ENCODE measurements around the gene PPP1CC.
"Not testable (repeated sequence)": the region's sequence is repeated elsewhere in the genome, so short reads cannot be mapped to it uniquely, and the experiment has no call there.

PPP1CC gene

DNA sequence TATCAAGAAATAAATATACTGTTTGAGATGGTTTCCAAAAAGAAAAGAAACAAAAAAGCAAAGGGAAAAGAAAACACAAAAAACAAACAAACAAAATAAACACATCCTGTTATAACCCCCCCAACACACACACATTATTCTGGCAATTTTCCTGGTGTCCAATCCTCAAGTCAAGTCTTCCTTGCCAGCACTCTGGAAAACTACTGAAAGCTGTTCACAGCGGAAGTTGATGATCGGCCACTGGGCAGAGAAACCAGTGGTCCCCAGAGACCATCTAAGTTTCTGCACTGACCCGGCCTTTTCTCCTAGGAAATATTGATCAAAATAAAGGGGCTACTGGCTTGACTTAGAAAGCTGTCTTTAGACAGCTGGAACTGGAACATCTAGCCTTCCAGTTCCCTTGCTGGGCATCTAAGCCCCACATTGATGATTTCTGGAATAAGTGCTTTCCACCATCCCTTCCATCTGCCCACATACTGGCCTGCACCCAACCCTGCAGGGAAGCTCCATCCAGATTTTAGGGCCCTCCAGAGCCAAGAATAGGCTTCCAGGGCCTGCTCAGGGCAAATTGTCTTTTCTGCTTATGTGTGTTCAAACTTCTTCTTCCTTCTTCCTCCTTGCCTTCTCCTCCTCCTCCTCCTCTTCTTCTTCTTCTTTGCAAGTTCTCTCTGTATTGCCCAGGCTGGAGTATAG is 11.6 kb upstream of the PPP1CC start:
- no peak for DNase-seq (ENCODE audit: low read depth in 3 of 3)

DNA sequence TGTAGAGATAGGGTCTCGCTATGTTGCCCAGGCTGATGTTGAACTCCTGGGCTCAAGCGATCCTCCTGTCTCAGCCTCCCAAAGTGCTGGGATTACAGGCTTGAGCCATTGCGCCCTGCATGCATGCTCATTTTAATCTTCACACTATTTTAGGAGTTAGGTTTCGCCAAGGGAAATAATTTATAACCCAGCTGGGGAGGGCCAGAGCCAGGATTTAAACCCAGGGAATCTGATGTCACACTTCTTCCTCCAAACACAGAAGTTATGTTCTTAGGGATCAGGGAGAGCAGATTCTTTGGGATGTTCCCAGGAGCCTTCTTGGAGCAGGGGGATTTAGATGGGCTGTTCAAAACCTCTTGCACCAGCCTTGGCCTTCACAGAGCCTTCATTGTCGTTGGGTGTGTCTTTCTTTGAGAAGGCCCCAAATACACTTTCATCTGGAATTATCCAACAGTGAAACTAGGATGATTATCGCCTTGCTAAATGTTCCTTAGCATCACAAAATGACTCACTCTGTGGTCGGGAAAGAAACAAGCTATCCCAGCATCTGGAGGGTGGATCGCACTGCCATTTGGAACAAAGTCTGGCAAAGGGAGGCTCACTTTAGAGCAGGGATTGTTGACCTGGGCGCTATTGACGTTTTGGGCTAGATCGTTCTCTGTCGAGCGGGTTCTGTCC is 8.2 kb upstream of the PPP1CC start:
- DNase-seq (ENCODE audit: low read depth in 3 of 3): no peak

DNA sequence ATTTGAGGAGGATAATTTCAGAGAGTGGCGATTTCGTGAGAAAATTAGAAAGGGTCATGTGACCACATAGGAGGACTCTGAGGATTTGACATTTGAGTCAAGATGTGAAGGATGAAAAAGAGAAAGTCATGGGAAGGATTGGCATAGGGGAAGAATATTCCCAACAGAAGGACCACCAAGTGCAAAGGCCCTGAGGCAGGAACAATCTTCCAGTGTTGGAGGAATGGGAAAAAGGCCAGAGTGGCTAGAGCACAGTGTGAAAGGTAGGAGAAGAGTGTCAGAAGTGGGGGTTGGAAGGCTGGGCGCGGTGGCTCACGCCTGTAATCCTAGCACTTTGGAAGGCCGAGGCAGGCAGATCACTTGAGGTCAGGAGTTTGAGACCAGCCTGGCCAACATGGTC is 3.9 kb upstream of the PPP1CC start:
- no peak for DNase-seq (ENCODE audit: low read depth in 3 of 3)

DNA sequence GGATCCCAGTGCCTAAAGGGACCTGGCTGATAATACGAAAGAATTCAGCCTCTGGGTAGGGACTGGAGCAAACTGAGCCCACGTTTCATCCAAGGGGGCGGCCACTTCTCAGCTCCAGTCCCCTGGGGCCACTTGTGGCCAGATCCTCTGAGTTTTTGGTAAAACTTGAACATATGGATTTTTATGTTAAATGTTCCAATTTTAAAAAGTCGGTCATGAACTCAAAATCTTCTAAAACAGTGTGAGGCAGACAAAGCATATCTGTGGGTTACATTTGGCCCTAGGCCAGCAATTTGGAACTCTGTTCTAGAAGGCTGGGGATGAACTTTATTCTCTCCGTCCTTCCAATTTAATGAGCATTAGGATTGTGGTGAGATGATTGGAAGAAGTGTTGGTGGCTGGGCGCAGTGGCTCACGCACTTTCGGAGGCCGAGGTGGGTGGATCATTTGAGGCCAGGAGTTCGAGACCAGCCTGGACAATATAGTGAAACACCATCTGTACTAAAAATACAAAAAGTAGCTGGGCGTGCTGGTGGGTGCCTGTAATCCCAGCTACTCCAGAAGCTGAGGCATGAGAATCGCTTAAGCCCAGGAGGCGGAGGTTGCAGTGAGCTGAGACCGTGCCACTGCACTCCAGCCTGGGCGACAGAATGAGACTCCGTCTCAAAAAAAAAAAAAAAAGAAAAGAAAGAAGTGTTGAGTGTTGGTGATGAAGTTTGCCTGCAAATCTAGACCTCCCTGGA is 3.0 kb upstream of the PPP1CC start:
- DNase-seq (ENCODE audit: low read depth in 3 of 3): no peak

DNA sequence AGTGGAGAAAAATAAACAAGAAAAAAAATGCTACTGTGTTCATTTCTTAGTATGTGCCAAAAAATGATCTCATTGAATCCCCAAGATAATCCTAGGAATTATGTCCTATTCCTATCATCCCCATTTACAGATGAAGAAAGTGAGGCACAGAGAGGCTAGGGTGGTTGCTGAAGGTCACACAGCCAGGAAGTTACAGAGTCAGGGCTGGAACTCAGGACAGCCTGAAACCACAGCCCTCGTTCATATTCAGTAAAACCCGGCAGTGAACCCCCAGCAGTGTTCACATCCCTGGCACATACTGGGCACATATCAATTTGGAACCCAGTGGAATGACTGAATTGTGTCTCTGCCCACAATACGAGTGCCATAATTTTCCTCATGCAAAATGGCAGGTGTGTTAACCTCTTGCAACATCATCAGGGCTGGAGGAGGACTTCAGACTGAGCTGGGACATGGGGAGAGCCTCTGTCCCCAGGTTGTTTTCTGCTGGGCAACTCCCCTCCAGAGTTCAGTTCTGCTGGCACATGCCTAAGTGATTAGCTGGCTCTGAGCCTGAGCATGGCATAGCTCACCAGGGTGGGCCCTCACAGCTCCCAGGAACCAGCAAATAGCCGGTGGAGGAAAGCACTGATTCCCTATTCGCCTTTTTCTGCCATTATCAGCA is 2.0 kb upstream of the PPP1CC start:
- DNase-seq (ENCODE audit: low read depth in 3 of 3): no peak

DNA sequence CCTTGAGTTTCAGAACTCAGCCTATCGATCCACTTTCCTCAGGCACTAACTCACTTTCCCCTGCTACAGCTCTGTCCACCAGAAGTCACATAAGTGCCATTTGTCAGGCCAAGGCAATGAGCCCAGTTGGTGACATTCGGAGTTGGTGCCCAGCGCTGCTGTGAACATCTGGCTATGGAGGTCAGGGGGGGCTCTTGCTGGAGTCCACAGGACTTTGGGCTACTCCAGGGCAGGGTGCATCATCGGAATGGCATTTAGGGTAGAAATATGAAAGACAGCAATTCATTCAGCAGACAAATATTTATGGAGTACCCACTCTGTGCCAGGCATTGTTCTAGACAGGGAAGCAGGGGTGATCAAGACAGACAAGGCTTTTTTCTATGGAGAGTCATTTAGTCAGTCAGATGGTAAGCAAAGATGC is 1.5 kb upstream of the PPP1CC start:
- no peak for DNase-seq (ENCODE audit: low read depth in 3 of 3)

DNA sequence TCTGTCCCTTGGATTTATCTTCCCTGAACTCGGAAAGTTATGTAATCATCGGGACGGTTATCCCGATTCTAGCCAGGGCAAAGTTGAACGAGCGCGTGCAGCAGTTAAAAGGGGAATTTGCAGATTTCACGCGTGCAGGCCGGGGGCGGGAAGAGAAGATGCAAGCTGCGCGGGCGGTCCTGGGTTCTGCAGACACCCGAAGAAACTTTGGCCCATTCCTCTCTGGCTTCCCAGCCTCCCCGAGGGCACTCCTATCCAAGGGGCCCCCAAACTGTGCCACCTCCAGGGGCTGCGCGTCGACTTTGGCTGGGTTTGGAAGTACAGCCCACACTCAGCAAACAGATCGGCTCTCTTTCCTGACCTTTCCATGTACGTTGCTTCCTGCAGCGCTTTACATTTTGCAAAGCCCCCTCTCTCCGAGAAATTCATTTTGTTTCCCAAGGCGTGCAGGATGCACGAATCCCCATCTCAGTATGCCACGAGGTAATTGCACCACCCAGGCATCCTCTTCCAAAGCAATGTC is 941 bp upstream of the PPP1CC start:
- no peak for DNase-seq (ENCODE audit: low read depth in 3 of 3)

DNA sequence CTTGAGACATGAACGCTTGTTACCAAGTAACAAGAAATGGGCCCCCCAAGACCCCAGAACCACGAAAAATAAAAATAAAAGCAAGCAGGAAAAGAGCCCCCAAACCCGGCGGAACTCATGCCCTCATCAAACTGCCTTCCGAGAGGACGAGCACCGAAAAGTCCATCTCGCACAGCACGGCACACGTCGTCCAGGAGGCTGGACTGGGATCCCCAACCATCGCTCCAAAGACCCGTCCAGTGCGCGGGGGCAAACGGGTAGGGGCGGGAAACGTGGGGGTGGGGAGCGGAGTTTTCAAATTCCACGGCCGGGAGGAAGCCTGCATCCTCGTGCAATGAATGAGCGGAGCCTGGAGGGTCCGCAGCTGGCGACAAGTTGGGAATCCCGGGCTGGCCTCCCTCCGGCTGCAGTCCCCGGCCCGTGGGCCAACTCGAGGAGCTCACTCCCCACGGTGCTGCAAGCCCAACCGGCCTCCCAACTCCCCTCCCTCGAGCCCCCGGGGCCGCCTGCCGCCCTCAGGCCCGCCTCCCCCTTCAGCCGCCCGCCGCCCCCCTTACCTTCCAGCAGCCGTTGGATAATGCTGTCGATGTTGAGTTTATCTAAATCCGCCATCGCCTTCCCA is 484 bp downstream of the PPP1CC start:
- DNase-seq (ENCODE audit: low read depth in 3 of 3): no peak

DNA sequence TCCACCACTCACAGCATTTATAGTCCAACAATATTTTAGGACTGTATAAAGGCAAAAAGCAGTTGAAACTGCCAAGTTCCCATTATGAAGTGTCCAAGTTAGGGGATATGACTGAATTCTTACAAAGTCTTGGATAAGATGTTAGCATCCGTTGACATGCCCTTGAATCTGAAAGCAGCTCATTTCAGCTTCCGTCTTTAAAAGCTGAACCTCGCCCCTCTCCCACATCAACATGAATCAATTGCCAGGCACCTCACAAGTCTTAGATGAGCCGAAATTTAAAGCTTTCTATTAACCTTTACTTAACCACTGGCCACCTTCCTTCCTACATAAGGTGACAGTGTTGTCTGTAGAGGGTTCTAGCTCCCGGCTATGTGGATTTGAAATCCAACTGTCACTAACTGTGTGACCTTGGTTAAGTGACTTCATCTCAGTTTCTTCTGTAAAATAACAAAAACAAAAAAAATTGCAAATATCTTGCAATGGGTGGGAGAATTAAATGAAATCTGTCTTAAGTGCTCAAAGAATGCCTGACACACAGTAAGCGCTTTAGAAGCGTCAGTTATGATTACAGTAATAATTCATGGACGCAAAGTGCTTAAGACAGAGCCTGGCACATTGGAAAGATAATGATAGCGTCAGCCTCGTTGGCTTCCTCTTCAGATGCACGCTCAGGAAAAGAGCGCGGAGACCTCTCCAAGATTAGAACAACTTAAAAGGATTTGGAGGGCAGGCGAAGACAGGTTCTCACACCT is 1.2 kb downstream of the PPP1CC start:
- no peak for DNase-seq (ENCODE audit: low read depth in 3 of 3)

DNA sequence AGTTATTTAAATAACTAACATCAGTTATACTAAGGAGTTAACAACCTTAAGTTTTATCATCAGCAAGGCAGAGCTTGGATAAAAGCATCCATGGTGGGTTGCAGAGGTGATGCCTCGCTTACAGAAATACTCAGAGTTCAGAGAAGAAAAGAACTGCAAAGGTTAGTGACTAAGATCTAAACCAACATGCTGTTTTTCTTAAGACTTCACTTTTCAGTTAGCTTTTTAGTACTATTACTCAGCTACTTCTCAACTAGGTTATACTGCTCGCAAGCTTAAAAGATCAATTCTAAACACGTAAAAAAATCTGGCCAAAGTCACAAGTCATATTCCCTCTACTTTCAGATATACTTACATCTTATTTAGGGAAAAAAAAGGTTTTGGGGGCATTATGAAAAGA is 2.8 kb downstream of the PPP1CC start:
- DNase-seq (ENCODE audit: low read depth in 3 of 3): no peak

DNA sequence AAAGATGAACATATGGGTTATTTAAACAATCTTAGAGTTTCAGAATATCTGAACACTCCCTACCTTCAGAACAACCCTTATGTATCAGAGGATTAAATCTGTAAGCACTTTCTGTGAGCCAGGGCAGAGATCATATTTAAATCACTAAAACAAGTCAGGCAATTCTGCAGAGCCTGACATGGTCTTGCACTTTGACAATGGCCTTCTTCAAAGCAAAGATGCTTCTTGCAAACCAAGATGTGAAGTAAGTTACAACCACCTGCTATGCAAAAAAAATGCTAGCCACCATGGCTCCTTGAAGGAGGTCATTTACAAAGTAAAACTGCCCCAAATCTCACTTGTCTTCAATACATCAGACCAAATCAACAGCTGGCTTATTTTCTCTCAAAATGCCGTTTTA is 3.2 kb downstream of the PPP1CC start:
- no peak for DNase-seq (ENCODE audit: low read depth in 3 of 3)

DNA sequence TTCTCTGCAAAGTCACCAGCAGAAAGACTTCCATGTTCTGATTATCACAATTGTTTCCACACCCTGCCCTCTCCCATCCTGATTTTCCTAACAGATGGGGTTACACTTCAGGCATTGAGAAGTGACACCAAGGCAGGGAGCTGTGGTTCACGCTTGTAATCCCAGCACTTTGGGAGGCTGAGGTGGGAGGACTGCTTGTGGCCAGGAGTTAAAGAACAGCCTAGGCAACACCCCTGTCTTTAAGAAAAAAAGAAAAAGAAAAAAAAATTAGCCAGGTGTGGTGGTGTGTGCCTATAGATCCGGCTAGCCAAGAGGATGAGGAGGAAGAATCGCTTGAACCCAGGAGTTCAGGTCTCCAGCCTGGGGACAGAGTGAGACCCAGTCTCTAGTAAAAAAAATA is 5.2 kb downstream of the PPP1CC start:
- no peak for DNase-seq (ENCODE audit: low read depth in 3 of 3)

DNA sequence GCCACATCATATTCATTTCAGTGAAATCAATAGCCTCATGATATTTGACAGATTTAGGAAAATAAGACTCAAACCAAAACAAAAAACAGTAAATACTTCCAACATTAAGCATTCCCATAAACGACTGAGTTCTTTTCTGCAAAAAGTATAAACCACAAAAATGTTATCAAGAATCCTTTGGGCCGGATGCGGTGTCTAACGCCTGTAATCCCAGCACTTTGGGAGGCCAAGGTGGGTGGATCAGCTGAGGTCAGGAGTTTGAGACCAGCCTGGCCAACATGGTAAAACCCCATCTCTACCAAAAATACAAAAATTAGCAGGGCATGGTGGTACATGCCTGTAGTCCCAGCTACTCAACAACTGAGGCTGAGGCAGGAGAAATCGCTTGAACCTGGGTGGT is 5.7 kb downstream of the PPP1CC start:
- not testable (repeated sequence) for DNase-seq (ENCODE audit: low read depth in 3 of 3)

DNA sequence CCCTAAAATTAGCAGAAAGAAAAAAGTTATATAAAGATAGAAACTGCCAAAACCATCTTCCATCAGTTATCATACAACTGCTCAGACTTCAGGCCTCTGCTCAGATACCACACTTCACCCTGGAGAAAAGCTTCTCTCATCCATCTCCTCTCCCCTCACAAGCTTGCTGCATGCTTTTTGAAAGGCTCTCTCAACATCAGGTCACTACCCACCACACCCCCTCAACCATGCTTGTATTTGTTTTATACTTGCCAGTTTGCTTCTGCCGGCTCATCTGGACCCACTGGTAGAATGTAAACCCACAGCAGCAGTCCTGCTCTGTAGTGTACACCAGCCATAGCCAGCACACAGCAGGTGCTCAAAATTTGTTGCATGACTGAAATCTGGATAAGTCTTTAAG is 8.8 kb downstream of the PPP1CC start:
- no peak for DNase-seq (ENCODE audit: low read depth in 3 of 3)

DNA sequence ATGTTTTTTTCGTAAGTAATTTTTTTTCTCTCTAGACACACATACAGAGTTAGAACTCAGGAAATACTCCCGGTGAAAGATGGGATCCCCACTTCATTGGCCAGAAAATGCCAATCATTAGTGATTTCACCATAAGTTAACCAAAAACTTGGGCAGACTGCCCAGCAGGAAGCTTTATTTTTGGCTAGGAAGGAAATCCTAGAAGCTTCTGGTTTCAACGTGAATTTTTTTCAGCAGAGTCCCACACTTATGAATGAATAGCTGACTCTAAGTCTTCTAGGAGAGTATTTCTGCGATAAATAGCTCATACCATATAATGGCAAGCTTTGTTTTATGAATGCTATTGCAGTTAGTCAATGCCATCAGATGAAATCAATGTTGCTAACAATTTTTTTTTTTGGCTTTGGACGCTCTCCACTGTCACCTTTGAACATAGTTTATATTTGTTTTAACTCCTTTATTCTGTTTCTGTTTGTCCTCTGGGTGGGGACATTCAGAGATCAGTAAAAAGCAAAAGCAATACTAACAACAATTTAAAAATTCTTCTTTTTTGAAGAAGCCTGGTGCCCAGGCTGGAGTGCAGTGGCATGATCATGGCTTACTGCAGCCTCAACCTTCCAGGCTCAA is 9.5 kb downstream of the PPP1CC start:
- no peak for DNase-seq (ENCODE audit: low read depth in 3 of 3)

DNA sequence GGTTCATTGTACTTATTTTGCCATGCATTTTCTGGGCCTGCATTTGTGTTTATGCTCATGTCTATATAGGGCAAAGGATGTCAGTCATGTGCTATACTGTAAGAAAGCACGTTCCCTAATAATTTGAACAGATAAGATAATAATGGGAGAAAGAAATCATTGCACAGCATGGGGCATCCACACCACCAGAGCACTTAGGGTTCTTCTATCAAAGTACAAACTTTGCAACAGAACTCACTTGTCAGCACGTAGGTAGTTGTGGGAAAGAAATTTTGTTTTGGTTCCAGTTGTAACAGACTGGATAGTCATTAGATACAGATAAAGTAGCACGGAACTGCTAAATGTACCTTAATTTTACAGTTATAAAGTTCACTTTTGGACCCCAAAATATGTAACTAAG is 10.1 kb downstream of the PPP1CC start:
- no peak for DNase-seq (ENCODE audit: low read depth in 3 of 3)

DNA sequence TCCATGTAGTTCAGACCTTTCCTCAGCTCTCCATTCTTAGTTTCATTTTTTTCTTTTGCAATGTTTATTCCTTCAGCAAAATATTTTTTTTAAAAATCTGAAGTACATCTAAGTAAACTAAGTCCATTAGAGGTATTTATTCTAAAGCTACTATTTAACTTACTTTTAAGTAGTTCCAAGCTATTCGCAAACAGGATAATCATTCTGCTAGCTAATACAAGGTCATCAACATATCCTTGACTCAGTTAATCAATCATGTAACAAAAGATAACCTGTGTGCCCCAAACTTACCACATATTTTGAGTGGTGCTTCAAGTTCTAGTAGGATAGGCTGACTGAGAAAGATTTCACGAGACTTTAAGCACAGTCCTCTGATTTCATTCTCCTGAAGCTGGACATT is 11.2 kb downstream of the PPP1CC start:
- DNase-seq (ENCODE audit: low read depth in 3 of 3): no peak

DNA sequence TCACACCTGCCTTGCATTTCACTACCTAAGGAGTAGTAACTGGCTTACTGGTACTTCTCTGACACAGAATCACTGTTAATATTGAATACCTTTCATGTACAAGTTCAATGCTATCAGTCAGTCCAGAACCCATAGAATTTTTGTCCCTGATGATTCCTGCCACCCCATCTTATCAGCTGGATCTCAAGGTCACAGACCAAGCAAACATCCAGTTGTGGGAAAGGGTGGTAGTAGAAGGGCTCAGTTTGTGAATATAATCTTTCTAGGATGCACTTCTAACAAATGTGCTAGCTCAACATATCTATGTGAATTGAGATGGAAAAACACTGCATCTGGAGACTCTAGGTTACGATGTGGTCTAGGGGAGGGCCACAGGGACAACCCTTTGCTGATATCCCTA is 14.1 kb downstream of the PPP1CC start:
- DNase-seq (ENCODE audit: low read depth in 3 of 3): no peak

DNA sequence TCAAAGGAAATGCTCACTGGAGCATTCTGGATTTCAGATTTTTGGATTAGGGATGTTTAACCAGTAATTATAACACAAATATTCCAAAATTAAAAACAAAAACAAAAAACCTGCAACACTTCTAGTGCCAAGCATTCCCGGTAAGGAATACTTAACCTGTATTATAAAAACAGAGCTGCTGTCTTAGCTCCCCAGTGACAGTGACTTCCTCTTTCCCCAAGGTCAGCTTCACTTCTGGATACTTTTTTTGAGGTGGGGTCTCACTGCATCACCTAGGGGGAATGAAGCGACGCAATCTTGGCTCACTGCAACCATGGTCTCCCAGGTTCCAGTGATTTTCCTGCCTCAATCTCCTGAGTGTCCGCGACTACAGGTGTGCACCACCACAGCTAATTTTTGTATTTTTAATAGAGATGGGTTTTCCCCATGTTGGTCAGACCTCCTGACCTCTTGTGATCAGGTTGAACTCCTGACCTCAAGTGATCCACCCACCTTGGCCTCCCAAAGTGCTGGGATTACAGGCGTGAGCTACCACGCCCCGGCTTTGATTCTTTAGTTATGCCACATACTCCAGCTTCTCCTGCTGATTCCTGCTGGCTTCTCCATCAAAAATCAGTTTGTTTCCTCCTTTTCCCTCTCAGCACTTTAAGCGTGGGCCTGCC is 15.9 kb downstream of the PPP1CC start:
- no peak for DNase-seq (ENCODE audit: low read depth in 3 of 3)

DNA sequence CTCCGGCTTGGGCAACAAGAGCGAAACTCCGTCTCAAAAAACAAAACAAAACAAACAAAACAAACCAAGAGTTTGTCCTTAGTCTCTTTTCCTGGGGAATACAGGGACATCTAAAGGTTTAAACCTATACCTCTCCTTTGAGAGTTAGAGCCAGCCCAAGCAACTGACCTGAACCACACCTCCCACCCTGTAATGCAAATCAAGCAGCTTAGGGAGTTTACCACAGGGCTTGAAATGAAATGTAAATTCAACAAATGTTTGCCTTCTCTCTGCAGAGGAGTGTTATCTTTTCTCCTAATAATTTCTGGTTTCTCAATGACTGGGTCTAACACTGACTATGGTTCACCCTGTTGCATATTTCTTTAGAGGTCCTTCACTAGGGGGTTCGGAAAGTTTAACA is 16.7 kb downstream of the PPP1CC start:
- DNase-seq (ENCODE audit: low read depth in 3 of 3): no peak
